MCF 10A (cell line): ENCODE measurements around the gene MYL10. TPM values are rescaled to one million over a fixed set of nuclear protein-coding genes. Genes with fewer than 3 reads are reported as not detected.

ENCODE experiments used
- BruUV-seq: library from RNA; stranded (reverse); fragments of 400-500 nt; replicated peaks from 2 replicates; lab custom pipeline; 2021; lab: Mats Ljungman, UMichigan
- CTCF ChIA-PET: fragments of 300-600 bp; sonication (Branson Sonifier 250); formaldehyde crosslinking; extraction: SDS; loops from one replicate; lab custom pipeline; 2021; ENCODE audit warnings: antibody characterized with exemption, inconsistent platforms; lab: Yijun Ruan, JAX
- POLR2A ChIA-PET: fragments of 300-600, 350-650 bp; sonication (Branson Sonifier 250); formaldehyde crosslinking; extraction: SDS; loops from one replicate; lab custom pipeline; 2020; ENCODE audit warnings: antibody characterized with exemption, inconsistent platforms; lab: Yijun Ruan, JAX
- DNase-seq: peaks from one replicate; pipeline ENCODE4 v3.0.0-alpha.2; 2018; ENCODE audit not compliant: unreplicated experiment
- H3K27ac Mint-ChIP-seq: one replicate; pipeline ENCODE4 v1.8.0; 2022; ENCODE audit warnings: mild to moderate bottlenecking, low read depth, mixed read lengths; ENCODE audit not compliant: unreplicated experiment
- H3K27me3 Mint-ChIP-seq: one replicate; pipeline ENCODE4 v1.8.0; 2022; ENCODE audit warnings: mixed read lengths; ENCODE audit not compliant: insufficient read depth, unreplicated experiment
- H3K36me3 Mint-ChIP-seq: one replicate; pipeline ENCODE4 v1.8.0; 2022; ENCODE audit warnings: mild to moderate bottlenecking, moderate library complexity, mixed read lengths; ENCODE audit not compliant: insufficient read depth, unreplicated experiment
- H3K4me1 Mint-ChIP-seq: one replicate; pipeline ENCODE4 v1.8.0; 2022; ENCODE audit warnings: mixed read lengths; ENCODE audit not compliant: insufficient read depth, unreplicated experiment
- H3K4me3 Mint-ChIP-seq: one replicate; pipeline ENCODE4 v1.8.0; 2022; ENCODE audit warnings: mild to moderate bottlenecking, moderate library complexity, mixed read lengths; ENCODE audit not compliant: unreplicated experiment
- H3K9me3 Mint-ChIP-seq: one replicate; pipeline ENCODE4 v1.8.0; 2022; ENCODE audit warnings: mixed read lengths; ENCODE audit not compliant: unreplicated experiment
- CTCF ChIP-seq: fragments of 200-600 bp; IDR thresholded peaks from one replicate; pipeline ENCODE4 v1.8.0; 2022; ENCODE audit warnings: antibody characterized with exemption, mild to moderate bottlenecking; ENCODE audit not compliant: unreplicated experiment
- intact Hi-C: fragments of 100-400 bp; cut with micrococcal nuclease; formaldehyde crosslinking; loops from 2 replicates; pipeline ENCODE4 v1.14.1; 2022
- total RNA-seq: library from RNA; stranded (reverse); gene quantifications from 2 replicates; pipeline ENCODE4 v1.2.3, GENCODE V29; 2022

MYL10 gene
- total RNA-seq, 1 experiment from 2014 or later: not detected

- H3K9me3 Mint-ChIP-seq: no peaks in the 10 kb centered on the region
- no peak overlapping the region for H3K4me3 Mint-ChIP-seq
- H3K36me3 Mint-ChIP-seq: no peaks in the 10 kb centered on the region
- peaks cover 12% of the 10 kb centered on the region for H3K4me1 Mint-ChIP-seq
- intact Hi-C loops: no loop called here
- no TSS peak for BruUV-seq
- no peaks in the 10 kb centered on the region for H3K27me3 Mint-ChIP-seq
- peak overlapping the region; percentile 61 for H3K27ac Mint-ChIP-seq
- no peak for TF ChIP-seq CTCF
- ChIA-PET POLR2A (interaction anchor here (0.7 to 1.2 kb wide), 4 partner anchors 16 to 251 kb away, joined by 3 to 4 read pairs (median 4); no protein-coding TSS in a partner anchor), CTCF (interaction anchor here (1.8 kb wide), 1 partner anchor 28 kb away, joined by 4 read pairs; no protein-coding TSS in a partner anchor)
- peak; percentile 73 for DNase-seq
Measured at GRCh38 chr7:101631224-101631714, 2.2 kb upstream of the MYL10 start.

GRCh38 chr7:101630591-101630990, 1.5 kb upstream of the MYL10 start:
- BruUV-seq: no TSS peak
- no peak for TF ChIP-seq CTCF
- ChIA-PET CTCF (interaction anchor here (1.4 to 1.9 kb wide), 2 partner anchors 27 to 184 kb away, joined by 4 read pairs; no protein-coding TSS in a partner anchor), POLR2A (no interaction called here)
- intact Hi-C loops: no loop called here
- H3K9me3 Mint-ChIP-seq: no peaks in the 10 kb centered on the region
- peak; percentile 83 for DNase-seq
- peaks cover 12% of the 10 kb centered on the region for H3K4me1 Mint-ChIP-seq
- H3K27me3 Mint-ChIP-seq: no peaks in the 10 kb centered on the region
- H3K36me3 Mint-ChIP-seq: no peaks in the 10 kb centered on the region
- peak overlapping the region; percentile 50 for H3K27ac Mint-ChIP-seq
- peak overlapping the region; percentile 45 for H3K4me3 Mint-ChIP-seq

GRCh38 chr7:101628522-101628921, 574 bp downstream of the MYL10 start:
- POLR2A ChIA-PET: no interaction called here
- Mint-ChIP-seq H3K36me3 (no peaks in the 10 kb centered on the region), H3K4me3 (no peak overlapping the region), H3K27ac (no peak overlapping the region), H3K27me3 (peaks cover 14% of the 10 kb centered on the region), H3K4me1 (peaks cover 12% of the 10 kb centered on the region), H3K9me3 (no peaks in the 10 kb centered on the region)
- no TSS peak for BruUV-seq
- intact Hi-C loops: no loop called here
- TF ChIP-seq CTCF: no peak
- DNase-seq: no peak
- CTCF ChIA-PET: interaction anchor here (1.9 kb wide), 1 partner anchor 25 kb away, joined by 4 read pairs; no protein-coding TSS in a partner anchor

- Mint-ChIP-seq H3K4me3 (no peak overlapping the region), H3K27me3 (peaks cover 14% of the 10 kb centered on the region), H3K4me1 (peaks cover 12% of the 10 kb centered on the region), H3K27ac (no peak overlapping the region), H3K9me3 (no peaks in the 10 kb centered on the region), H3K36me3 (no peaks in the 10 kb centered on the region)
- ChIA-PET CTCF (no interaction called here), POLR2A (interaction anchor here (0.5 kb wide), 1 partner anchor 1525 kb away, joined by 3 read pairs; the partner anchor contains the start of genes AP4M1 and MCM7)
- no peak for DNase-seq
- TF ChIP-seq CTCF: no peak
- BruUV-seq: no TSS peak
- intact Hi-C loops: no loop called here
Measured at GRCh38 chr7:101626758-101627157, 2.3 kb downstream of the MYL10 start.
